ENCODE measurements around the gene SLC36A2.

- TF ChIP-seq POLR2A (IDR thresholded peaks at IDR 0.05; ENCODE audit: low read depth, low read length): no peak
- no peak for TF ChIP-seq POLR2AphosphoS5 (IDR thresholded peaks at IDR 0.05; ENCODE audit: low read depth, low read length)
- TF ChIP-seq TAF1 (IDR thresholded peaks at IDR 0.05; ENCODE audit: borderline replicate concordance, low read depth, low read length): no peak
Observed at GRCh38 chr5:151296974-151297373, 50.4 kb downstream of the SLC36A2 start.
